ENCODE results near the gene ZBTB11.

Gene ZBTB11

DNA sequence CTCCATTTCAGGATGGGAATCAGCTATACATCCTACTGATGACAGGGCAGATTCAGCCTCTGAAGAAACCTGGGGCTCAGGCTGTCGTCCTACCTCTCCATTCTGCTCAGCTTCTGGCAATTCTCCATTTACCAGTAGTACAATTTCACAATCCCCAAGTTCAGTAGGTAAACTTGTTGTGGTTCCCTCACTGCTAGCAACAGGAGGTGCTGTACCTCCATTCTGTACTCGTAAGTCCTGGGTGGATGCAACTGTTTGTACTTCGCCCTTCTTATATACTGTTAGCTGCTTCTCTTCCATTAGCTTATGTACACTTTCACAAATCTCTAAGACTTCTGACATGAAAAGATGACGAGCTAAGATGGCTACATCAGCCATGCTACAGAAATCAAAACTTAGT lies 11.6 kb downstream of the ZBTB11 start:
- TF ChIP-seq, protein P1, sequence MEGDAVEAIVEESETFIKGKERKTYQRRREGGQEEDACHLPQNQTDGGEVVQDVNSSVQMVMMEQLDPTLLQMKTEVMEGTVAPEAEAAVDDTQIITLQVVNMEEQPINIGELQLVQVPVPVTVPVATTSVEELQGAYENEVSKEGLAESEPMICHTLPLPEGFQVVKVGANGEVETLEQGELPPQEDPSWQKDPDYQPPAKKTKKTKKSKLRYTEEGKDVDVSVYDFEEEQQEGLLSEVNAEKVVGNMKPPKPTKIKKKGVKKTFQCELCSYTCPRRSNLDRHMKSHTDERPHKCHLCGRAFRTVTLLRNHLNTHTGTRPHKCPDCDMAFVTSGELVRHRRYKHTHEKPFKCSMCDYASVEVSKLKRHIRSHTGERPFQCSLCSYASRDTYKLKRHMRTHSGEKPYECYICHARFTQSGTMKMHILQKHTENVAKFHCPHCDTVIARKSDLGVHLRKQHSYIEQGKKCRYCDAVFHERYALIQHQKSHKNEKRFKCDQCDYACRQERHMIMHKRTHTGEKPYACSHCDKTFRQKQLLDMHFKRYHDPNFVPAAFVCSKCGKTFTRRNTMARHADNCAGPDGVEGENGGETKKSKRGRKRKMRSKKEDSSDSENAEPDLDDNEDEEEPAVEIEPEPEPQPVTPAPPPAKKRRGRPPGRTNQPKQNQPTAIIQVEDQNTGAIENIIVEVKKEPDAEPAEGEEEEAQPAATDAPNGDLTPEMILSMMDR (IDR thresholded peaks at IDR 0.05): no peak
- Histone ChIP-seq H2AFZ (no peak overlapping the region), H3K36me3 (ENCODE audit: control insufficient read depth, insufficient read depth, low read length) (no peaks in the 10 kb centered on the region), H3K79me2 (peaks cover 4% of the 10 kb centered on the region), H3K27ac (no peak overlapping the region), H3K4me1 (no peaks in the 10 kb centered on the region), H3K9me3 (ENCODE audit: control insufficient read depth, low read length) (no peaks in the 10 kb centered on the region), H3K4me3 (ENCODE audit: low read depth, low read length) (no peak overlapping the region), H3K4me2 (ENCODE audit: low read length) (no peak overlapping the region), H3K9ac (no peak overlapping the region), H3K27me3 (ENCODE audit: control insufficient read depth, insufficient read depth, low read length) (no peaks in the 10 kb centered on the region)

DNA sequence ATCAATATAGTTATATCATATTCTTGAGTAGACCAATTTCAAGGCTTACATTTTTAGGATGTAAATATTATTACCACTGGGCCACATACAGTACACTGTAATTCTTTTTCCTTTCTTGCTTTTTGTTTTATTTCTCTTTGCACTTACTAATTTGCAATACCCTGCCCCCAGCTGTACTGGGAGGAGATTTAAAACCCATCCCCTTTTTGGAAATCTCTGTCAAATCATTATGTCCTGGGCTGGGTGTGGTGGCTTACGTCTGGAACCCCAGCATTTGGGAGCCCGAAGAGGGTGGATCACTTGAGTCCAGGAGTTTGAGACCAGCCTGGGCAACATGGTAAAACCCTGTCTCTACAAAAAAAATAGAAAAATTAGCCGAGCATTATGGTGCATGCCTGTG lies 16.2 kb downstream of the ZBTB11 start:
- Histone ChIP-seq H3K4me1 (no peaks in the 10 kb centered on the region), H2AFZ (no peak overlapping the region), H3K9me3 (ENCODE audit: control insufficient read depth, low read length) (no peaks in the 10 kb centered on the region), H3K27me3 (ENCODE audit: control insufficient read depth, insufficient read depth, low read length) (no peaks in the 10 kb centered on the region), H3K4me2 (ENCODE audit: low read length) (no peak overlapping the region), H3K79me2 (peaks cover 4% of the 10 kb centered on the region), H3K4me3 (ENCODE audit: low read depth, low read length) (no peak overlapping the region), H3K36me3 (ENCODE audit: control insufficient read depth, insufficient read depth, low read length) (no peaks in the 10 kb centered on the region), H3K9ac (no peak overlapping the region), H3K27ac (no peak overlapping the region)
- TF ChIP-seq, protein P1 (IDR thresholded peaks at IDR 0.05): no peak

DNA sequence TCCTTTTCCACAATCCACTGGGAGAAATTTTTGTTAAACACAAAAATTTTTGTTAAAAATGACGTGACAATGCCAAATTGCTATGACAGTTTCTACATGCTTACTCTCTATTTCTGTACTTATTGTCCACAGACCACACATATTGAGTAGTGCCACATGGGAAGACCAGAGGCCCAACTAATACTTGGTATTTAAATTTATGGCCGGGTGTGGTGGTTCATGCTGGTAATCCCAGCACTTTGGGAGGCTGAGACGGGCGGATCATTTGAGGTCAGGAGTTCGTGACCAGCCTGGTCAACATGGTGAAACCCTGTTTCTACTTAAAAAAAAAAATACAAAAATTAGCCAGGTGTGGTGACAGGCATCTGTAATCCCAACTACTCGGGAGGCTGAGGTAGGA lies 20.3 kb downstream of the ZBTB11 start:
- Histone ChIP-seq H3K27ac (no peak overlapping the region), H3K36me3 (ENCODE audit: control insufficient read depth, insufficient read depth, low read length) (no peaks in the 10 kb centered on the region), H3K27me3 (ENCODE audit: control insufficient read depth, insufficient read depth, low read length) (no peaks in the 10 kb centered on the region), H3K4me2 (ENCODE audit: low read length) (no peak overlapping the region), H3K9ac (no peak overlapping the region), H3K9me3 (ENCODE audit: control insufficient read depth, low read length) (no peaks in the 10 kb centered on the region), H2AFZ (no peak overlapping the region), H3K4me1 (no peaks in the 10 kb centered on the region), H3K79me2 (no peaks in the 10 kb centered on the region), H3K4me3 (ENCODE audit: low read depth, low read length) (no peak overlapping the region)
- TF ChIP-seq, protein P1 (IDR thresholded peaks at IDR 0.05): no peak

DNA sequence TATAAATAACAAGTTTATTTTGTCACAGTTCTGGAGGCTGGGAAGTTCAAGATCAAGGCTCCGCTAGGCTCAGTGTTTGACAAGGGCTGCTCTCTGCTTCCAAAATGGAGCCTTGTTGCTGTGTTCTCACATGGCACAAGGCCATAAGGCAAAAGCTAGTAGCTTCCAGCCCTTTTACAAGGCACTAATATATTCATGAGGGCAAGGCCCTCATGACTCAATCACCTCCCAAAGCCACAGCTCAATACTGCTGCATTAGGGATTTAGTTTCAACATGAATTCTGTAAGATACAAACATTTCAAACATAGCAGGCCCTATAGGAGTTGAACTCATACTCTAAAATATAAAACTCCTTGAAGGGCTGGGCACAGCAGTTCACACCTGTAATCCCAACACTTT lies 30.2 kb downstream of the ZBTB11 start:
- Histone ChIP-seq H2AFZ (no peak overlapping the region), H3K27ac (no peak overlapping the region), H3K9me3 (ENCODE audit: control insufficient read depth, low read length) (no peaks in the 10 kb centered on the region), H3K4me3 (ENCODE audit: low read depth, low read length) (no peak overlapping the region), H3K36me3 (ENCODE audit: control insufficient read depth, insufficient read depth, low read length) (no peaks in the 10 kb centered on the region), H3K4me2 (ENCODE audit: low read length) (no peak overlapping the region), H3K4me1 (no peaks in the 10 kb centered on the region), H3K27me3 (ENCODE audit: control insufficient read depth, insufficient read depth, low read length) (no peaks in the 10 kb centered on the region), H3K79me2 (no peaks in the 10 kb centered on the region), H3K9ac (no peak overlapping the region)
- TF ChIP-seq, protein P1 (IDR thresholded peaks at IDR 0.05): no peak

DNA sequence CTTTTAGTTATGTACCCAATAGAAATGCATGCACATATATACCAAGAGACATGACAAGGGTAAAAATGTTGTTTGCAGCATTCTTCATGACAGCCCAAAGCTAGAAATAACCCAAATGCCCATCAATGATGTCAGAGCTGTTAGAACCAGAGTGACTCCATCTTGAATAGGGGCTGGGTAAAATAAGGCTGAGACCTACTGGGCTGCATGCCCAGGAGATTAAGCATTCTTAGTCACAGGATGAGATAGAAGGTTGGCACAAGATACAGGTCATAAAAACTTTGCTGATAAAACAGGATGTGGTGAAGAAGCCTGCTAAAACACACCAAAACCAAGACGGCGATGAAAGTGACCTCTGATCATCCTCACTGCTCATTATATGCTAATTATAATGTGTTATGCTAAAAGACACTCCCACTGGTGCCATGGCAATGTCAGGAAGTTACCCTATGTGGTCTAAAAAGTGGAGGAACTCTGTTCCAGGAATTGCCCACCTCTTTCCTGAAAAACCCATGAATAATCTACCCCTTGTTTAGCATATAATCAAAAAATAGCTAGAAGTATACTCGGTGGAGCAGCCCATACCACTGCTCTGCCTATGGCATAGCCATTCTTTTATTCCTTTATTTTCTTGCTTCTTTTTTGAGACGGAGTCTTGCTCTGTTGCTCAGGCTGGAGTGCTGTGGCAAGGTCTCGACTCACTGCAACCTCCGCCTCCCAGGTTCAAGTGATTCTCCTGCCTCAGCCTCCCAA lies 32.9 kb downstream of the ZBTB11 start:
- H3K27me3 ChIP-seq (ENCODE audit: control insufficient read depth, insufficient read depth, low read length): no peaks in the 10 kb centered on the region
- H3K4me1 ChIP-seq: no peaks in the 10 kb centered on the region
- H3K9ac ChIP-seq: no peak overlapping the region
- no peaks in the 10 kb centered on the region for H3K36me3 ChIP-seq (ENCODE audit: control insufficient read depth, insufficient read depth, low read length)
- H3K79me2 ChIP-seq: no peaks in the 10 kb centered on the region
- no peak overlapping the region for H3K27ac ChIP-seq
- no peaks in the 10 kb centered on the region for H3K9me3 ChIP-seq (ENCODE audit: control insufficient read depth, low read length)
- no peak overlapping the region for H3K4me2 ChIP-seq (ENCODE audit: low read length)
- no peak overlapping the region for H3K4me3 ChIP-seq (ENCODE audit: low read depth, low read length)
- TF ChIP-seq, protein P1 (IDR thresholded peaks at IDR 0.05): no peak
- H2AFZ ChIP-seq: no peak overlapping the region
